Measurements from ENCODE around the gene FHIT.

The FHIT gene

DNA sequence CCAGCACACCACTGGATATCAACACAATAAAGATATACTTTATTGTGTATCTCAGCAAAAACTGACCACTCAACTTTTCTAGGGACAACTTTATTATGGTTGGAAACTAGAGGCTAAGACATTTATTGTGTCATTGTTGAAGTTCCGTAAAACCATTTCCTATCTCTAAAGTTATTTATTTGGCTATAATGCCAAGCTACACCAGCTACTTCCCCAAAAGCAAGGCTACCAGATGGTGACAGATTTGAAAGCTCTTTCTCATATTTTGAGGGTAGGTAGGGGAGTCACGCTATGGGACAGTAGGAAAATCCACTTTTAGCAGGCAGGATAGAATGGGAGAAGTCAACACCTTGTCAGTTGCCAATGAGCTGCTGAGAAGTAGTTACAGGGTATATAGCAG, 1366.8 kb downstream of the FHIT start:
- Histone ChIP-seq H3K27ac (no peak overlapping the region), H3K36me3 (no peaks in the 10 kb centered on the region), H3K4me1 (ENCODE audit: control insufficient read depth in 1 of 2, insufficient read depth in 1 of 2, low read depth in 1 of 2, low read length in 1 of 2) (peaks cover 0 to 7% of the 10 kb centered on the region in 2 experiments), H3K27me3 (no peaks in the 10 kb centered on the region), H3K9me3 (no peaks in the 10 kb centered on the region), H3K4me3 (ENCODE audit: low read depth in 1 of 2, low read length in 1 of 2) (no peak overlapping the region)
- no peak for TF ChIP-seq CTCF (IDR thresholded peaks at IDR 0.05)

GRCh38 chr3:59882746-59883145, 1368.5 kb downstream of the FHIT start:
- no peaks in the 10 kb centered on the region for H3K27me3 ChIP-seq
- H3K9me3 ChIP-seq: no peaks in the 10 kb centered on the region
- TF ChIP-seq CTCF (IDR thresholded peaks at IDR 0.05): no peak

GRCh38 chr3:59880717-59881116, 1370.5 kb downstream of the FHIT start:
- H3K4me1 ChIP-seq (ENCODE audit: control insufficient read depth in 1 of 2, insufficient read depth in 1 of 2, low read depth in 1 of 2, low read length in 1 of 2): peaks cover 0 to 7% of the 10 kb centered on the region in 2 experiments
- no peaks in the 10 kb centered on the region for H3K9me3 ChIP-seq
- no peaks in the 10 kb centered on the region for H3K36me3 ChIP-seq
- H3K4me3 ChIP-seq (ENCODE audit: low read depth in 1 of 2, low read length in 1 of 2): no peak overlapping the region
- TF ChIP-seq CTCF (IDR thresholded peaks at IDR 0.05): no peak
- H3K27ac ChIP-seq: no peak overlapping the region
- H3K27me3 ChIP-seq: no peaks in the 10 kb centered on the region

More at GRCh38 chr3:59882746-59883145, 1368.5 kb downstream of the FHIT start:
- Histone ChIP-seq H3K27ac (no peak overlapping the region), H3K4me1 (ENCODE audit: control insufficient read depth in 1 of 2, insufficient read depth in 1 of 2, low read depth in 1 of 2, low read length in 1 of 2) (peaks cover 0 to 7% of the 10 kb centered on the region in 2 experiments), H3K36me3 (no peaks in the 10 kb centered on the region), H3K4me3 (ENCODE audit: low read depth in 1 of 2, low read length in 1 of 2) (no peak overlapping the region)

DNA sequence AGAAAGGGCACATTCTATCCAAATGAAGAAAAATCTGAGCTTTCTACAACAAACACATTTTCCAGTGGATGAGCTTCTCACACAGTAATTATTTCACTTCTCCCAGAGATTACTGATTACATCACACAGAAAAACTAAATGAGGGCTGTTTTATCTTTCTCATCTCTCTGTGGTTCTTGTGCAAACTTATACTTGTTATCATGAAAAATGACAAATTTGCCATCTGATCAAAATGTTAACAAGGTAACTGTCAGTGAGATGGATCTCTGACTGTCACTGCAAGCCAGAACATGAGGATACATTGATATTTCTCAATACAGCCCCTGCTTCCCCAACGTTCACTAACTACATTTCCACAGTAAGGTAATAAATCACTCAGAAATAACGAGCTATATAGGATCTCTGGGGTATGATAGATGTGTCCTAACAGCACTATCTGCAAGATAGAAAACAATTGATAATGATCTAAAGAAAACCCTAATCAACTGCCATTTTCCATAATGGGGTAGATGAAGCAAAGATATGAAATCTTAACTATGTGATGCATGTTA, 1372.1 kb downstream of the FHIT start:
- Histone ChIP-seq H3K36me3 (no peaks in the 10 kb centered on the region), H3K9me3 (no peaks in the 10 kb centered on the region), H3K27me3 (no peaks in the 10 kb centered on the region), H3K4me3 (ENCODE audit: low read depth in 1 of 2, low read length in 1 of 2) (no peak overlapping the region), H3K27ac (no peak overlapping the region), H3K4me1 (ENCODE audit: control insufficient read depth in 1 of 2, insufficient read depth in 1 of 2, low read depth in 1 of 2, low read length in 1 of 2) (peaks cover 0 to 1% of the 10 kb centered on the region in 2 experiments)
- no peak for TF ChIP-seq CTCF (IDR thresholded peaks at IDR 0.05)

GRCh38 chr3:59878038-59878427, 1373.2 kb downstream of the FHIT start:
- no peaks in the 10 kb centered on the region for H3K9me3 ChIP-seq
- no peak overlapping the region for H3K27ac ChIP-seq
- no peaks in the 10 kb centered on the region for H3K36me3 ChIP-seq
- H3K27me3 ChIP-seq: no peaks in the 10 kb centered on the region
- no peak for TF ChIP-seq CTCF (IDR thresholded peaks at IDR 0.05)
- H3K4me1 ChIP-seq (ENCODE audit: control insufficient read depth in 1 of 2, insufficient read depth in 1 of 2, low read depth in 1 of 2, low read length in 1 of 2): no peaks in the 10 kb centered on the region
- no peak overlapping the region for H3K4me3 ChIP-seq (ENCODE audit: low read depth in 1 of 2, low read length in 1 of 2)

All from neutrophil (primary cell).